ENCODE data around the gene OR2V2. TPM values are rescaled to one million over a fixed set of nuclear protein-coding genes. Genes with fewer than 3 reads are reported as not detected.

Gene OR2V2
- total and polyA plus RNA-seq, 8 donors: not detected

GRCh38 chr5:181189962-181190710 lies 42.8 kb downstream of the OR2V2 start:
- H3K9me3 ChIP-seq: no peaks in the 10 kb centered on the region
- DNase-seq: peak in 5 of 6 donors; percentile 35 to 72 (median 56)
- WGBS, 2 donors: 0 to 1% methylated on average over 52 of the region's 52 CpGs
- FAIRE-seq: no peak
- H3K27me3 ChIP-seq: no peaks in the 10 kb centered on the region
- peak overlapping the region; percentile 56 to 85 (median 77) for H3K4me3 ChIP-seq
- ATAC-seq: peak in 3 of 4 donors; percentile 1 to 13 (median 4)
- no peak for TF ChIP-seq CTCF (IDR thresholded peaks at IDR 0.05)
- peak overlapping the region in 3 of 4 donors; percentile 29 to 91 (median 88) for H3K27ac ChIP-seq
- intact Hi-C loops (cut with DNase I): no loop called here
- H3K4me1 ChIP-seq: peaks cover 3 to 7% (median 7%) of the 10 kb centered on the region in 3 donors
- no peaks in the 10 kb centered on the region for H3K36me3 ChIP-seq

GRCh38 chr5:181190711-181191525 lies 43.5 kb downstream of the OR2V2 start:
- Histone ChIP-seq H3K27me3 (no peaks in the 10 kb centered on the region), H3K4me1 (peaks cover 3 to 7% (median 7%) of the 10 kb centered on the region in 3 donors), H3K9me3 (no peaks in the 10 kb centered on the region), H3K27ac (peak overlapping the region; percentile 29 to 91 (median 80)), H3K36me3 (no peaks in the 10 kb centered on the region), H3K4me3 (peak overlapping the region; percentile 56 to 85 (median 77))
- intact Hi-C loops (cut with DNase I): no loop called here
- TF ChIP-seq CTCF (IDR thresholded peaks at IDR 0.05): no peak
- peak; percentile 7 to 31 (median 28) for ATAC-seq
- WGBS, 2 donors: 0 to 1% methylated on average over 66 of the region's 66 CpGs
- peak in 4 of 6 donors; percentile 53 to 78 (median 60) for DNase-seq
- no peak for FAIRE-seq

- ATAC-seq: peak; percentile 61 to 76 (median 68)
- FAIRE-seq: no peak
- Histone ChIP-seq H3K36me3 (no peaks in the 10 kb centered on the region), H3K4me1 (peaks cover 3 to 7% (median 7%) of the 10 kb centered on the region in 3 donors), H3K27ac (peak overlapping the region; percentile 73 to 91 (median 83)), H3K27me3 (no peaks in the 10 kb centered on the region), H3K4me3 (peak overlapping the region; percentile 69 to 85 (median 84)), H3K9me3 (no peaks in the 10 kb centered on the region)
- peak; percentile 90 to 99 (median 96) for DNase-seq
- WGBS, 2 donors: 0 to 1% methylated on average over 59 to 64 of the region's 64 CpGs
- intact Hi-C loops (cut with DNase I): no loop called here
- no peak for TF ChIP-seq CTCF (IDR thresholded peaks at IDR 0.05)
Observed at GRCh38 chr5:181191526-181192336, 44.3 kb downstream of the OR2V2 start.

GRCh38 chr5:181192337-181193046 lies 45.1 kb downstream of the OR2V2 start:
- intact Hi-C loops (cut with DNase I): no loop called here
- 53% methylated on average over 12 of the region's 12 CpGs for WGBS, 2 donors
- Histone ChIP-seq H3K36me3 (no peaks in the 10 kb centered on the region), H3K27ac (peak overlapping the region in 3 of 4 donors; percentile 78 to 91 (median 88)), H3K4me1 (peaks cover 3 to 7% (median 7%) of the 10 kb centered on the region in 3 donors), H3K4me3 (peak overlapping the region; percentile 69 to 85 (median 84)), H3K9me3 (no peaks in the 10 kb centered on the region), H3K27me3 (no peaks in the 10 kb centered on the region)
- ATAC-seq: no peak
- no peak for FAIRE-seq
- TF ChIP-seq CTCF (IDR thresholded peaks at IDR 0.05): no peak
- DNase-seq: peak in 1 of 6 donors; percentile 51
